LoVo (cell line): ENCODE measurements around the gene ZDHHC9.
"Not testable (repeated sequence)": the region's sequence is repeated elsewhere in the genome, so short reads cannot be mapped to it uniquely, and the experiment has no call there.

Experiments used
- DNase-seq: peaks from one replicate; pipeline ENCODE4 v3.0.0-alpha.2; 2016; ENCODE audit warnings: low spot score

ZDHHC9 gene

GRCh38 chrX:129843459-129844306 lies at the start of gene ZDHHC9:
Gene ZDHHC9, minus strand, starts transcription at chrX:129843886. Its CDS starts 1,941 bp downstream, at chrX:129841945.
- DNase-seq, result peak; percentile 86

- DNase-seq, result no peak
Observed at GRCh38 chrX:129877401-129877800, 33.7 kb upstream of the ZDHHC9 start.

DNA sequence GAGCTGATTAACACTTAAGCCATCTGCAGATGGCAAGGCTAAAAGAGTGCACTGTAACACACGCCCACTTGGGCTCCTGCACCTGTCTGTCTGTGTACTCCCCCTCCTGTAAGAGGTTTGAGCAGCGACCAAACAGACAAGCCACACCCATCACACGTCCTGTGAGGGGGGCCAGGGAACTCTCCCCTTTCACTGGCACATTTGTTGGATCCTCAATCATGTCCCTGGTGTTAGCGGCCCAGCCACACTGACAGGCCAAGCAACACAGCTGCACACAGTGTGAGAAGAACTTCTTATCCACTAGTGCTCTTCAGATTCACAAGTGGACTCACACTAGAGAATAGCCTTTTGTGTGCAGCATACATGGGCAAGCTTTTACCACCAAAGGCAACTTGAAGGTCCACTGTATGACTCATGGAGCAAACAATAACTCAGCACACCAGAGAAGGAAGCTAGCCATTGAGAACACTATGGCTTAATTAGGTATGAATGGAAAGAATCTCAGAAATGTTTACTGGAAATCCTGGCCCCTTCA lies 33.2 kb upstream of the ZDHHC9 start:
- DNase-seq, result peak; percentile 28

DNA sequence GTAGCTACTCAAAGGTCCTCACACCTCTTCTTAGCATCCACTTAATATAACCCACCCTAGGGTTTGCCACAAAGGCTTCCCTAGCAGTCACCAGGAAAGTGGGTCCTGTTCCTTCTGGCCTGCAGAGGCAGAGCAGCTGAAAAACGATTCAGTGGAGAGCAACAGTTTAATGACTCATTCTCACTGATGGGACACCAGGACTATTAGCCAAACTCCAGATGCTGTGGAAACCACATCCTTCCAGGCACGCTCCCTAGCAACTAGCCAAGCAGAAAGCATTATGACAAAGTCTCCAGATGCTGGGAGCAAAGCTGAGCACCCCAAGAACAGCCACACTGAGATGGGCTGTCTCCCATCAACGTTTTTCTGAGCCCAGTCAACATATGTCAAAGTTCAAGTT lies 32.0 kb upstream of the ZDHHC9 start:
- no peak for DNase-seq

- DNase-seq, result no peak
Observed at GRCh38 chrX:129872524-129872923, 28.8 kb upstream of the ZDHHC9 start.

DNA sequence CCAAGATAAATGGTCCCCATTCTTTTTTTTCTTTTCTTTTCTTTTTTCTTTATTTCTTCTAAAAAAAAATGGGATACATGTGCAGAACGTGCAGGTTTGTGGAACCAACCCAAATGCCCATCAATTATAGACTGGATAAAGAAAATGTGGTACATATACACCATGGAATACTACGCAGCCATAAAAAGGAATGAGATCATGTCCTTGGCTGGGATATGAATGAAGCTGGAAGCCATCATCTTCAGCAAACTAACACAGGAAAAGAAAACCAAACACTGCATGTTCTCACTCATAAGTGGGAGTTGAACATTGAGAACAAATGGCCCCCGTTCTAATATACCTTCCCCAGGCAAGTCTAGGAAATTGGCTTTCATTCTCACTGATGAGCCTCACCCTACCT lies 22.6 kb upstream of the ZDHHC9 start:
- not testable (repeated sequence) for DNase-seq

DNA sequence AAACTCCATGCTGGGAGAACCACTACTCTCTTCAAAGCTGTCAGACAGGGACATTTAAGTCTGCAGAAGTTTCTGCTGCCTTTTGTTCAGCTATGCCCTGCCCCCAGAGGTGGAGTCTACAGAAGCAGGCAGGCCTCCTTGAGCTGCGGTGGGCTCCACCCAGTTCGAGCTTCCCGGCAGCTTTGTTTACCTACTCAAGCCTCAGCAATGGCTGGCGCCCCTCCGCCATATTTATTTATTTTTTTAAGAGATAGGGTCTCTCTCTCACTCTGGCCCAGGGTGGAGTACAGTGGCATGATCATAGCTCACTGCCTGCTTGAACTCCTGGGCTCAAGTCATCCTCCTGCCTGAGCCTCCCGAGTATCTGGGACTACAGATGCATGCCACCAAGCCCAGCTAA lies 15.4 kb upstream of the ZDHHC9 start:
- DNase-seq, result not testable (repeated sequence)

DNA sequence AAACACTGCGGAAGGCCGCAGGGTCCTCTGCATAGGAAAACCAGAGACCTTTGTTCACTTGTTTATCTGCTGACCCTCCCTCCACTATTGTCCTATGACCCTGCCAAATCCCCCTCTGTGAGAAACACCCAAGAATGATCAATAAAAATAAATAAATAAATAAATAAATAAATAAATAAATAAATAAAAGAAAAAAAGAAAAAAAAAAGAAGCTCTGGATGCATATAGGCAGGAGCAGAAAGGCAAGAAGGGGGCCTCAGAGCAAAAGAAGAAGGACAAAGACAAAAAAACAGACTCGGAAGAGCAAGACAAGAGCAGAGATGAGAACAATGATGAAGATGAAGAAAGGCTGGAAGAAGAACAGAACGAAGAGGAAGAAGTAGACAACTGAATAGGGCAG lies 8.1 kb upstream of the ZDHHC9 start:
- DNase-seq, result not testable (repeated sequence)

DNA sequence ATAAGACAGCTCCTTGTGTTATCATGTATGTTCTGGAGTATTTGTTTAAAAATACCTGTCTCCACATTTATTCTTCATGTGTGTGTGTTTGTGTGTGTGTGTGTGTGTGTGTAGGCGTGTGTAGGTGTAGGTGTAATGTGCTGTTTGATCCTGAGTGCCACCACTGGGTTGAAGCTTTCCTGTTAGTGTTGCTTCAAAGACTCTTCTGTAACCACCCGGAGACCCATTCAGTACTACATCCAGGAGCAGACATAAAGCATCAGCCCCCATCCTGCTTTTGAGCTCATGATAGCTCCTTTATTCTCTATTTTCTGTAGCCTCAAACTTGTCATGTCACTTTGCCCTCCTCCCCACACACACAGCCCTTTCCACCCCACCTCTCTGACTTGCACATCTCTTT lies 3.0 kb upstream of the ZDHHC9 start:
- DNase-seq, result no peak

DNA sequence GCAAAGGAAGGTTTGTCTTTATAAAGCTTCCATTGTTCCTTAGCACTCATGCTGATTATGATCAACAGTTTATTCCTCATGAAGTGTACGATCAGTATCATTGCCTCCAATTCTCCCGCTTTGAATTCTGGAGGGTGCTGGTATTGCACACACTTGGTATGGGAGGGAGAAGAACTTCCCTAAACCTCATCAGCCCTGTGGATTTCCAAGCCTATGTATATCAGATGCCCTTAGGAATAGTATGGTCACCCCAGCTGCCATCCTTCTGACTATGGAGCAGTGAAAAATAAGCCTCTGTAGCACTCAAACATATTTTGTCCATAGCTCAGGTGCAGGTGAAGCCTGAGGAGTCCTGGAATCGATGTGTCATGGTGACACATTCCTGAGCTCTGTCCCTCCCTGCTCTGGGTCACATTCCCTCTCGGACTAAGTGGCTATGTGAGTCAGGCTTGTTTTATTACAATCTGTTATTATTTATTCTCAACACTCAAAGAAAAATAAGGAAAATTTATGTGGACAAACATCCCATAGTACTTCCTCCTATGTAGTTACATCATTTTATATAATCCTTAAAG lies 2.0 kb upstream of the ZDHHC9 start:
- peak; percentile 64 for DNase-seq

DNA sequence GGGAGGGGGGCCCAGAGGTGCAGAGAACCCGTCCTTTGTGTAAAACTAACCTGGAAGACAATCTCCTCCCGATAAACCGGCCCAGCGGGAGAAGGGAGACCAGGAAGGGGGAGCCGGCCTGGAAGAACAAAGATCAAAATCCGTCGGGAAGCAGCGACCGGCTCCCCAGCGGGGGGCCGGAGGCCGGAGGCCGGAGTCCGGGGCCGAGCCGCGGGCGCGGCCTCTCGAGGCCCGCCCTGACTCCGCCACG lies 552 bp downstream of the ZDHHC9 start:
- peak; percentile 3 for DNase-seq

- peak; percentile 5 for DNase-seq
Observed at GRCh38 chrX:129842510-129843208, 1.0 kb downstream of the ZDHHC9 start.

GRCh38 chrX:129840344-129840743 lies 3.3 kb downstream of the ZDHHC9 start:
- DNase-seq, result no peak

- no peak for DNase-seq
Observed at GRCh38 chrX:129836827-129837226, 6.9 kb downstream of the ZDHHC9 start.

DNA sequence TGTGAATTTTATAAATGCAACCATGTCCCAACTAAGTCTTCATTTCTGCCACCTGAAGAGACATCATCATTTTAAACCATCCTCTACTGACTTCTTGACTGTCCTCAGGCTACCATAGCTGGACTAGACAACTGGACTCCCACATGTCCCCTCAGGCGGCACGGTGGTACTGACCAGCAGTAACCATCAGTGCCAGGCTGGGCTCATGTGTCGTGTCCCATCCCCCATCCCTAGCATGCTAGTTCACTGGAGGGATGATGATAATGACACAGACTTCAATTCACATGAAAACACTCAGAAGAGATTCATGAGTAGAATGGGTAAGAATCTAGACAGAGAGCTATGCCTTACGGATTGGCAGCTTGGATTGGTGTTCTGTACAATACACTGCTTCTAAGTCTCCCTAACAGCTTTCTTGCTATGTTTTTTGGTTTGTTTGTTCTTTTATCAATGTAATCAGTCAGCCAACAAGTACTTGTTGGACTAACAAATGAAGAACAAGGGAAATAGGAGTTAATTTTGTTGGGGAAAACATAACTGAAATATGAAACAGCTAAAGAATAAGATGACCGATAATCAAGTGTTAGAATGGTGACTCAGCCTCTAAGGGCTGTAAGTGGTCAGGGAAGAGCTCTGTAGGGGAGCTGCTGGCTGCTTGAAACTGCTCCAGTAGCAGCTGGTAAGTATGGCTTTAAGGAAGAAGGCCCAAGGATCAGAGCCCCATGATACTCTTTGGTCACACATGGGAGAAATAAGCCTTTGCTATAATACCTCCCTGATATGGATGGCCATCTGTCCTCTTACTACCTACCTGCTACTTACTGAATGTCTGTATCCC lies 10.3 kb downstream of the ZDHHC9 start:
- DNase-seq, result no peak

DNA sequence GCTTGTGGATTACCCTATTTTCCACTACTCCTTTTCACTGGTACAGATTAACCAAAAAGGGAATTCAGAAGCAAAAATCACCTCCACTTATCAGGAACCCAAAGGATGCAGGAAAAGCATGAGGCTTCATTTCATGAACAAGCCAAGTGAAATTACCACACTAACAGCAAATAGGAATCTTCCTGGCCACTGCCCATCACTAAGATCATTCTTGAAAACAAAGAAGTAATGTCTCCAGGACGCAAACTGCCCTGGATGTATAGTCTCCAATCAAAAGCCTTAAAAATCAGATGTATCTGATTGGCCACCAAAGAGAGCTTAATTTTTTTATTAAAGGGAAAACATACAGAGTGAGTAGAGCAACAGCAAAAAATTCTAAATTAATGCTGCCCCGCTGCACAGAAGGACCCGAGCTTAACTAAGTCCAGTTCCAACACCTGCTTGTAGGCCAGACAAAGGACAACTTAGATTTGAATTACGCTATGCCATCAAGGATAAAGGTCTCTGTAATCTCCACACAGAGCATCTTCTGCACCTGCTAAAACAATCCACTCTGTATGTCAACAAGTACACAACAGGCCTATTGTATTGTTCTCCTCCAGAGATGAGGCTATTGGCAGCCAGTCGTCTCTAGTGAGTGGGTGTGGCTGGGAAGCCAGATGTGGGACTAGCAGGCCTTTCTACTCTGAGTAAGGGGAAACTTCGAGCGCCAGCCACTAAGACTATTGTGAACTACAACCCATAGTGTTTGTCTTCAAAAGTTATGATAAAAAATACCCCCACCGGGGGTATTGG lies 12.4 kb downstream of the ZDHHC9 start:
- no peak for DNase-seq

DNA sequence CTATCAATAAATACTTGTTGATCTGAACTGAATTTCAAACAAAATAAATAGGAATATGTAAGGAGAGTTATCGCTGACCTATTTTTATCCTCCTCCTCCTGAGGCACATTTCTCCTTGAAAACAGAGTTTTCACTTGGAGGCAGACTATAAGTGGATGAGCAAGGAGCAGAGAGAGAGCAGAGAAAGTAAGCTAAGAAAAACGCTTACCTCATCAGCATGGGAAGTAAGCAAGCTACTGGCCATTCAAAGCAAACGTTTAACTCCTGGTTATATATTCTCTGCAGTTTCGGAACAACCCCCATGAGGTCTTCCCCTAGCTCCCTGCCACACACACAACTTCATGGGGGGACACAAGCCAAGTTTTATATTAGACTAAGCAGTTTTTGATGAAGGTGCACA lies 13.2 kb downstream of the ZDHHC9 start:
- no peak for DNase-seq

DNA sequence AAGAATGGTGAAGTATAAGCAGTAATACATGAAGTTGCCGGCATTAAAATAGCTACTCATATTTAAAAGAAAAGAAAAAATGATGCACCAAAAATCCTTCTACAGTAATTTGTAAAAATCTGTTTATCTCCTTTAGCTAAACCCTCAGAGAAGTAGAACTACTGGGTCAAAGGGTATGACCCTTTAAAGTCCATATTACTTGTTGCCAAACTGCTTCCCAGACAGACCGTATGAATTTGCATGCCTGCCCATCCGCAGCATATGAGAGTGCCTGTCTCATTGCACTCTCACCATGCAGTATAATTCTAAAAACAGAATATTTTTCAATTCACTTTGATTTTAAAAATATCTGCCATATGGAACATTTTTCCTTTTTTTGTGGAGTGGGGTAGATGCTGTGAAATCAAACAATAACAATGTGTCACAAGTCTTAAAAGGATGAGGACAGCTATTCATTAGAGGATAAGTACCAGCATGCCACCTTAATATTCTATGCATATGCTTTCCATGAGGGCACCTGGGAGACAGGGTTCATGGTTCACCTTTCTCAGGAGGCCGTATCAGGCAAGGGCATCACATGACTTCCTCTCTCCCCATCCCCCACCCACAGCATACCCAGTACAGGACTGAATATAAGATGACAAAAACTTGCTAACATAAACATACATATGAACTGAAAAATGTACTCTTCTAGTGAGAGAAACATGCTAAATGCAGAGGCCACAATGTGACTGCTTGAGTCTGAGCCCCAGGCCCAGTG lies 17.8 kb downstream of the ZDHHC9 start:
- no peak for DNase-seq

DNA sequence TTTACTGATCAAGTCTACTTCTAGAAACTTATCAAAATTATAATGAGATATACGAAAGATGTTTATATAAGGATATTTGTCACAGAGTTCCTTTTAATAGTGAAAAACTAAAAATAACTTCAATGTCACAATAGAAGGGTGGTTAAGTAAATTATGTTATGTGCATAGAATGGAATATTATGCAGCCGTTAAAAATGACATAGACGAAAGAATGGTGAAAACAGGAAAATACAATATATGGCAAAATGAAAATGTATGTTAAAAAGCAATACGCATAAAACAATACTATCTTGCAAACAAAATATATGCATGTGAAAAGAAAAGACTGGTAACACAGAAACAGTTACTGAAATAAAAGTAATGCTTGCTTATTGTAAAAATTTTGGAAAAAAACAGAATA lies 19.1 kb downstream of the ZDHHC9 start:
- DNase-seq, result no peak

DNA sequence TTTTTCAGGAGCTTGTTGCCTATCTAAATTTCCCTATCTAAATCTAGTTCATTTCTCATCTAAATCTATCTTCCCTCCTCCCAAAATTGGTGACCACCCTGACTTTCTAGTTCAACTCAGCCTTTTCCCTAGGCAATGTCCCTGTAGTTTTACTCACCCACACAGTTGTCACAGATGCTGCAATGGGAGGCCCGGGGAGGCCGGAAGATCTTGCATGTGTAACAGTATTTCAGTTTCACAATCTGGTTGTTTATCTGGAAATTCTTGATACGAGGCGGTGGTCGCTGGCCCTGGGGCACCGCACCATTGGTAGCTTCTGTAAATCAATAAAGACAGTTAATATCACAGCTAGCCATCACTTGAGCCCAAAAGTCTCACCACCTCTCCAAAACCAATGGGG lies 20.2 kb downstream of the ZDHHC9 start:
- DNase-seq, result no peak

- DNase-seq, result no peak
Observed at GRCh38 chrX:129823115-129823514, 20.6 kb downstream of the ZDHHC9 start.
